GM23248 (cell line): ENCODE measurements around the gene TPRN. TPM values are rescaled to one million over a fixed set of nuclear protein-coding genes. Genes with fewer than 3 reads are reported as not detected.

Experiments used
- DNase-seq: peaks from one replicate; pipeline ENCODE4 v3.0.0-alpha.2; 2015
- H2AFZ ChIP-seq: fragments of 200-600 bp; sonication (generic); 2 replicates; pipeline ENCODE4 v1.6.1; 2016; ENCODE audit warnings: antibody characterized with exemption
- H3F3A ChIP-seq: fragments of 200-600 bp; sonication (generic); 2 replicates; pipeline ENCODE4 v1.6.1; 2016; ENCODE audit warnings: mild to moderate bottlenecking, antibody characterized with exemption, mixed run types; ENCODE audit not compliant: insufficient read depth
- H3K27ac ChIP-seq: fragments of 200-600 bp; sonication (generic); 2 replicates; pipeline ENCODE4 v1.5.1; 2016; ENCODE audit warnings: mild to moderate bottlenecking
- H3K27me3 ChIP-seq: fragments of 200-600 bp; sonication (generic); replicated peaks from 2 replicates; pipeline ENCODE4 v1.6.1; 2016; ENCODE audit warnings: mild to moderate bottlenecking; ENCODE audit not compliant: insufficient read depth
- H3K36me3 ChIP-seq: fragments of 200-600 bp; sonication (generic); 2 replicates; pipeline ENCODE4 v1.6.1; 2016; ENCODE audit warnings: low read depth, mild to moderate bottlenecking
- H3K4me1 ChIP-seq: fragments of 200-600 bp; sonication (generic); 2 replicates; pipeline ENCODE4 v1.6.1; 2016; ENCODE audit warnings: mild to moderate bottlenecking; ENCODE audit not compliant: insufficient read depth
- H3K4me2 ChIP-seq: fragments of 200-600 bp; sonication (generic); one replicate; pipeline ENCODE4 v1.6.1; 2016; ENCODE audit warnings: mild to moderate bottlenecking; ENCODE audit not compliant: unreplicated experiment
- H3K4me3 ChIP-seq: fragments of 200-600 bp; sonication (generic); 2 replicates; pipeline ENCODE4 v1.5.1; 2016; ENCODE audit warnings: mild to moderate bottlenecking
- H3K79me2 ChIP-seq: fragments of 200-600 bp; sonication (generic); 2 replicates; pipeline ENCODE4 v1.6.1; 2016; ENCODE audit warnings: mild to moderate bottlenecking; ENCODE audit not compliant: insufficient read depth
- H3K9ac ChIP-seq: fragments of 200-600 bp; sonication (generic); 2 replicates; pipeline ENCODE4 v1.6.1; 2016; ENCODE audit warnings: mild to moderate bottlenecking
- H3K9me2 ChIP-seq: fragments of 200-600 bp; sonication (generic); 2 replicates; pipeline ENCODE4 v1.6.1; 2016; ENCODE audit warnings: mixed run types, mild to moderate bottlenecking, moderate library complexity; ENCODE audit not compliant: insufficient read depth
- H3K9me3 ChIP-seq: fragments of 200-600 bp; sonication (generic); one replicate; pipeline ENCODE4 v1.6.1; 2017; ENCODE audit warnings: low read depth
- H4K20me1 ChIP-seq: fragments of 200-600 bp; sonication (generic); 2 replicates; pipeline ENCODE4 v1.6.0; 2016; ENCODE audit not compliant: insufficient read depth
- EZH2 ChIP-seq: fragments of 200-600 bp; sonication (generic); IDR thresholded peaks from 2 replicates; pipeline ENCODE4 v1.6.1; 2018; ENCODE audit warnings: antibody characterized with exemption, mild to moderate bottlenecking; ENCODE audit not compliant: insufficient read depth, poor library complexity, severe bottlenecking
- EZH2phosphoT487 ChIP-seq: fragments of 200-600 bp; sonication (generic); IDR thresholded peaks from 2 replicates; pipeline ENCODE4 v1.6.1; 2018; ENCODE audit warnings: antibody characterized with exemption, moderate library complexity, mild to moderate bottlenecking, low read depth; ENCODE audit not compliant: insufficient read depth
- WGBS, 2 experiments: methylation state at CpG; one replicate each; pipeline ENCODE4 v1.1.6; 2015 to 2017; ENCODE audit warnings: low lambda C conversion rate in 2 of 2, low coverage in 1 of 2; ENCODE audit errors: missing lambda C conversion rate in 2 of 2; 5-methylcytosine and 5-hydroxymethylcytosine counted together
- in situ Hi-C: fragments of 300-500 bp; cut with MboI; formaldehyde crosslinking; loops from 2 replicates; pipeline ENCODE4 v1.15.0; 2020
- polyA plus RNA-seq: library from polyadenylated mRNA; unstranded; fragments of >200 nt; fragmentation: Nextera tagmentation; extraction: Ambion mirVana; gene quantifications from 2 replicates; pipeline ENCODE4 v1.2.1, GENCODE V29; 2016
- total RNA-seq: library from RNA; depleted of rRNA; stranded (reverse); fragments of >200 nt; shearing (Covaris generic); gene quantifications from 2 replicates; pipeline ENCODE4 v1.2.3, GENCODE V29; 2014

The TPRN gene
- total and polyA plus RNA-seq, 2 experiments from 2014 or later, result 1.7 to 7.8 TPM

DNA sequence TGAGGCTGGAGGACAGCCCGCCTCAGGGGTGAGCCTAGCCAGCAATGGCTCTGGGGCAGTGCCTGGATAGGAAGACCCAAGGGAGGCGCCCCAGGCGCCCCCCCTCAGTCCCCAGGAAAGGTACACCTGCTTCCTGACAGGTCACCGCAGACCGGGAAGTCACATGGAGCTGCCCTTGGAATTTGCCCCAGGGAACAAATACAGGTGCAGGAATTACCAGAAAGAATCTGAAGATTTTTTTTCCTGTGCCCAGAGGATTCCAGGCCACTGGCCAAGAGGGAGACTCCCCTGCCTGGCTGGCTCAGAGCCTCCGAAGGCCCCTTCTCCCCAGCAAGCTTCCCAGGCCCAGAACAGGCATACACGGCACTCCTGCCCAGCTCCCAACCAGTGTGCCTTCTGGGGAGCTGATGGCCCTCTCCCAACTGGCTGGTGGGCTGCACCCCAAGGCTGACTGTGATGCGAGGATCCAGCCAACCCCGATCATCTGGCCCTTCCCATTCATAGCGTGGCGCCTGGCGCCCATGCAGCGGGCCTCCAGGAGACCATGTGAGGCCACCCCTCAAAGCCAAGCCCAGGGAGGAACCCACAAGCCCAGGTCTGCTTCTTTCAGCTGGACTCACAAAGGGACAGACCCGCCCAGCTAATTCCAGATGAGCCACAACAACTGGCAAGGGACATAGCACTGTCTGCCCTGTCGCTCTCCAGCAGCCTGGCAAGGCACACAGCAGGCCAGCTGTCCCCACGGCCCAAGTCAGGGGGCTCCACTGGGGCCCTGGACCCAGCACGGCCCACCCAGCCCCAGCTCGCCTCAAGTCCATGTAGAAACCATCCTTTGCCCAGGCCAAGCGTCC is 2.3 kb downstream of the TPRN start:
- TF ChIP-seq EZH2 (no peak), EZH2phosphoT487 (no peak)
- no peaks in the 10 kb centered on the region for H3K9me2 ChIP-seq
- peak overlapping the region; percentile 66 for H3K4me3 ChIP-seq
- DNase-seq, result peak; percentile 38
- H3F3A ChIP-seq, result no peaks in the 10 kb centered on the region
- no peak overlapping the region for H2AFZ ChIP-seq
- no peaks in the 10 kb centered on the region for H3K27me3 ChIP-seq
- H3K4me2 ChIP-seq, result peak overlapping the region; percentile 79
- 73 to 81% methylated on average over 16 to 19 of the region's 19 CpGs for WGBS, 2 experiments
- H3K9me3 ChIP-seq, result no peaks in the 10 kb centered on the region
- peak overlapping the region; percentile 61; the same call in 1 of the 2 replicates for H3K9ac ChIP-seq
- H3K36me3 ChIP-seq, result no peaks in the 10 kb centered on the region
- in situ Hi-C loops, result no loop called here
- H3K4me1 ChIP-seq, result 0 out of 2 replicates have a peak, but pooled peaks cover 12% of the 10 kb centered on the region
- H3K27ac ChIP-seq, result no peak overlapping the region
- H4K20me1 ChIP-seq, result no peaks in the 10 kb centered on the region
- peaks cover 84% of the 10 kb centered on the region for H3K79me2 ChIP-seq

DNA sequence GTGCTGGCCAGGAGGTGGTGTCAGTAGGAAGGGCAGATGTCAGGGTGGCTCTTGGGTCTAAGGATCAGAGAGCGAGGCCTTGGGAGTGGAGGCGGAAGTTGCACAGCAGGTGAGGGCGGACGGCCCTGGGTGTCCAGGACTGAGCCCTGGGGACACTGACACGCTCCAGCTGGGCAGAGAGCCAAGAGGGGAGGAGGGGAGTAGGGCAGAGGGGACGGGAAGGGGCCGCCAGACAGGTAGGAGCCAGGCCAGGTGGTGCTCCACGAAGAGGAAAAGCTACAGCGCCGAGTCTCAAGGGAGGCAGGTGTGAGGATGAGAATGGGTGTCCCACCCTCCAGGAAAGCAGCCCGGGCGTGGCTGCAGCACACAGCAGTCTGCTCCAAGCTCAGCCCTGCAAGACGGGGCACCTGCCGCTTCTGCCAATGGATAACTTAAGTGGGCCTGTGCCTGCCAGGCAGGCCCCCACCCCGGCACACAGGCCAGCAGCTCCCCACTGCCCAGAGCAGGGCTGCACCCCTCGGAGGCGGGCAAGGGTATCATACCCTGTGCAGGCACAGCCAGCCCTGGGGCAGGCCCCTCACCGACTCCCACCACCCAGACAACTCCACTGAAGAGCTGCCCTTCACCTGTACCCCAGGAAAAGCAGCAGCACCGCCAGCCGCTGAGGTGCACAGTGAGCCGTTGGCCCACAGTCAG is 4.9 kb downstream of the TPRN start:
- H3K27ac ChIP-seq, result no peak overlapping the region
- H3K4me3 ChIP-seq, result no peak overlapping the region
- in situ Hi-C loops, result no loop called here
- H2AFZ ChIP-seq, result no peak overlapping the region
- 0 out of 2 replicates have a peak, but pooled peaks cover 9% of the 10 kb centered on the region for H3K4me1 ChIP-seq
- no peak for DNase-seq
- no peaks in the 10 kb centered on the region for H3K27me3 ChIP-seq
- no peaks in the 10 kb centered on the region for H3K36me3 ChIP-seq
- H3K9me3 ChIP-seq, result no peaks in the 10 kb centered on the region
- no peaks in the 10 kb centered on the region for H4K20me1 ChIP-seq
- H3K9me2 ChIP-seq, result no peaks in the 10 kb centered on the region
- 88 to 91% methylated on average over 15 to 19 of the region's 21 CpGs for WGBS, 2 experiments
- H3K9ac ChIP-seq, result no peak overlapping the region
- no peak overlapping the region for H3K4me2 ChIP-seq
- no peaks in the 10 kb centered on the region for H3F3A ChIP-seq
- TF ChIP-seq EZH2phosphoT487, result no peak
- no peak for TF ChIP-seq EZH2
- H3K79me2 ChIP-seq, result peaks cover 86% of the 10 kb centered on the region

DNA sequence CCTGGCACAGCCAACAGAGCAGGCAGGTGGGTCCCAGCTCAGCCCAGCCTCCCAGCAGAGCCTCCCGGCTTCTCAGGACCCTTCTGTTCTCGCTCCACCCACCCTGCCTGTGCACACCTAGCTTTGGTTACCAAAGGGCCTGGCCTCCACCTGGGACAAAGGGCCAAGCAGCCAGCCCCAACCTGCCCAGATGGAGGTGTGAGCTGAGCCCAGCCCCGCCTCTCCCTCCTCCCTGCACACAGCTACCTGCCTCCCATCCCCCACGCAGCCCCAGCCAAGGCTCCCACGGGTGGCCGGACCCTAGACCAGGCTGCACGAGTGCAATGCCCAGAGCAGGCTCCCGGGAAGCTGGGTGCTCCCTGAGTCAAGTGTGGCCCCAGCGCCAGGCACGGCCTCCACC is 5.6 kb downstream of the TPRN start:
- 68 to 81% methylated on average over 10 of the region's 10 CpGs for WGBS, 2 experiments
- Histone ChIP-seq H4K20me1 (no peaks in the 10 kb centered on the region), H3K27me3 (no peaks in the 10 kb centered on the region)

DNA sequence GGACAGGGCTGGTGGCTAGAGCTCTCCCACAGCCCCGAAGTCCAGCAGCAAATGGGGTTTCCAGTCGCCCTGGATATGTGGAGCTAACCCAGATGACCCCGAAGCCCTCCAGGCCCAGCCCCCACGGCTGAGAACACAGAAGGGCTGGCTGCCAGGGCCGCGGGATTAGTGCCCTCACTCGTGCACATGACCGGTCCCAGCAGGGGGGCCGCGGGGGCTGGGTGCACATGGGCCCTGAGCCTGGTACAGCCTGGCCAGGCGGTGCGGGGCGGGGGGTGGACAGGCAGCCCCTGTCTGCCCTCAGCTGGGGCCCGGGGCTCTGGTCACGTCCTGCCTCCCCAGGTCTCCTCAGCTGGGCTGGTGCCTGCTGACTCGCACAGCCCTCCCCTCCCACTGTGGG is 6.2 kb downstream of the TPRN start:
- peaks cover 8% of the 10 kb centered on the region for H3F3A ChIP-seq
- H3K9ac ChIP-seq, result no peak overlapping the region
- no peak overlapping the region for H3K4me3 ChIP-seq
- no peaks in the 10 kb centered on the region for H4K20me1 ChIP-seq
- in situ Hi-C loops, result no loop called here
- WGBS, 2 experiments, result 70 to 72% methylated on average over 10 of the region's 16 CpGs
- no peak for TF ChIP-seq EZH2phosphoT487
- no peak for TF ChIP-seq EZH2
- DNase-seq, result no peak
- H3K79me2 ChIP-seq, result peaks cover 94% of the 10 kb centered on the region
- H3K4me1 ChIP-seq, result peaks cover 16% of the 10 kb centered on the region
- no peaks in the 10 kb centered on the region for H3K9me2 ChIP-seq
- no peak overlapping the region for H3K4me2 ChIP-seq
- no peaks in the 10 kb centered on the region for H3K27me3 ChIP-seq
- H3K36me3 ChIP-seq, result no peaks in the 10 kb centered on the region
- no peaks in the 10 kb centered on the region for H3K9me3 ChIP-seq
- H2AFZ ChIP-seq, result no peak overlapping the region
- no peak overlapping the region for H3K27ac ChIP-seq

More for the DNA sequence above, 5.6 kb downstream of the TPRN start:
- in situ Hi-C loops, result no loop called here
- no peaks in the 10 kb centered on the region for H3K36me3 ChIP-seq
- no peak overlapping the region for H3K9ac ChIP-seq
- no peak overlapping the region for H3K4me3 ChIP-seq
- TF ChIP-seq EZH2phosphoT487, result no peak
- TF ChIP-seq EZH2, result no peak
- H3K9me3 ChIP-seq, result no peaks in the 10 kb centered on the region
- H3F3A ChIP-seq, result peaks cover 3% of the 10 kb centered on the region
- H3K27ac ChIP-seq, result no peak overlapping the region
- H3K4me2 ChIP-seq, result no peak overlapping the region
- H2AFZ ChIP-seq, result no peak overlapping the region
- no peaks in the 10 kb centered on the region for H3K9me2 ChIP-seq
- H3K4me1 ChIP-seq, result peaks cover 11% of the 10 kb centered on the region
- DNase-seq, result no peak
- peaks cover 93% of the 10 kb centered on the region for H3K79me2 ChIP-seq
